ENCODE data around the gene PLXDC2. TPM values are rescaled to one million over a fixed set of nuclear protein-coding genes. Genes with fewer than 3 reads are reported as not detected.

PLXDC2 gene
- total RNA-seq, 2 donors from 2014 or later: not detected

DNA sequence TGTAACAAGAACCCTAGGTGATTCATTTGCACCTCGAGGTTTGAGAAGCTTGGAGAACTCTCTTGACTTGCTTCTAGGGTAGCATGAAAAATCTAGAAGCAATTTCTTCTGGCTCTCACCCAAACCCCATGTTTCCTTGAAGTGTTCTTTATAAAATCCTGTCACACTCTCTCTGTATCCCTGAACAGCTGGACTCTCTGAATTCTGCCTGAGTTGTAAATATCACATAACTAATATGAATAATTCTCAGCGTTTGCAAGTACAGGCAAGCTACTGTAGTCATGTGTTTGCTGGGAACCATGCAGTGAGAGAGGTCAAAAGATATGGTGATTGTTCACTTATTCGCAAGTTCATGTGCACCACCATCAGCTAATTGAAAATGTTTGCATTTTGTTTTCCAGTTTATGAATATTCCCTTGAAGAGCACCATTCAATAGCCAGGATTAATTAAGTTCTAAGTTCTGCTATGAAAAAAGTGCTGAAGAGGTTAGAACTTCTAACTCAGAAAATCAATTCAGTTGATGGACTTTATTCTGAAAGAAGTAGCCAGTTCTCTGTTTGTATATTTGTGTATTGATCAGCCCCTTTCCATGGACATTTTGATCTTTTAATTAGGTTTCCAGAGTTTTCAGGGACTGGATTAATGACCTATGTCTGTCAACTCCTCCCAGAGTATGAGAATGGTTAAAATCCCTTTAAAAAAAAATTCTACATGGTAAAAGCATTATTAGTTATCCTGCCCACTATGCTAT lies 243.0 kb downstream of the PLXDC2 start:
- Mint-ChIP-seq H3K36me3 (no peaks in the 10 kb centered on the region), H3K27ac (no peak overlapping the region), H3K9me3 (peaks cover 2 to 5% of the 10 kb centered on the region in 2 donors)
- DNase-seq (ENCODE audit: low spot score in 2 of 2) (no peak), ATAC-seq (no peak)

DNA sequence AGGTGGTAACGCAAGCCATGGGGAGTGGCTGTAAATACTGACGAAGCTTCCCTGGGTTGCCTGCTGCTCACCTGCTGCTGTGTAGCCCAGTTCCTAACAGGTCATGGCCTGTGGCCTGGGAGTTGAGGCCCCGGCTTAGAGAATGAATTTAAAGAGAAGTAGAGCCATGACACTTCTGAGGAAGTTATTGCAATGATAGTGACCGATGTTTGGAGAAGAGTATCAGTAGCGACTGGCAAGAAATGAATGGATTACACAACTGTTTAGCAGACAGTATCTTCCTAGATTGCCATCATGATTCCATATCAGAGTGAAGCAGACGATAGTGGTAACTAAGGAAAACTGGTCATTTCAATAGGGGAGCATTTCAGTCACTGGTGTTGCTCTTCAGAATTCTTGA lies 249.6 kb downstream of the PLXDC2 start:
- no peak for DNase-seq (ENCODE audit: low spot score in 2 of 2)
- no peak for ATAC-seq
- H3K36me3 Mint-ChIP-seq: no peaks in the 10 kb centered on the region
- H3K27ac Mint-ChIP-seq: no peak overlapping the region
- peaks cover 0 to 21% of the 10 kb centered on the region in 2 donors for H3K9me3 Mint-ChIP-seq

GRCh38 chr10:20073167-20073566 lies 256.9 kb downstream of the PLXDC2 start:
- ATAC-seq (no peak), DNase-seq (ENCODE audit: low spot score in 2 of 2) (no peak)
- no peak overlapping the region for H3K27ac Mint-ChIP-seq
- H3K9me3 Mint-ChIP-seq: peaks cover 14 to 23% of the 10 kb centered on the region in 2 donors
- H3K36me3 Mint-ChIP-seq: peaks cover 0 to 6% of the 10 kb centered on the region in 2 donors

GRCh38 chr10:20075713-20076112 lies 259.5 kb downstream of the PLXDC2 start:
- Mint-ChIP-seq H3K36me3 (peaks cover 5 to 6% of the 10 kb centered on the region in 2 donors), H3K27ac (no peak overlapping the region), H3K9me3 (peaks cover 26% of the 10 kb centered on the region in 2 donors)
- no peak for DNase-seq (ENCODE audit: low spot score in 2 of 2)
- ATAC-seq: no peak

DNA sequence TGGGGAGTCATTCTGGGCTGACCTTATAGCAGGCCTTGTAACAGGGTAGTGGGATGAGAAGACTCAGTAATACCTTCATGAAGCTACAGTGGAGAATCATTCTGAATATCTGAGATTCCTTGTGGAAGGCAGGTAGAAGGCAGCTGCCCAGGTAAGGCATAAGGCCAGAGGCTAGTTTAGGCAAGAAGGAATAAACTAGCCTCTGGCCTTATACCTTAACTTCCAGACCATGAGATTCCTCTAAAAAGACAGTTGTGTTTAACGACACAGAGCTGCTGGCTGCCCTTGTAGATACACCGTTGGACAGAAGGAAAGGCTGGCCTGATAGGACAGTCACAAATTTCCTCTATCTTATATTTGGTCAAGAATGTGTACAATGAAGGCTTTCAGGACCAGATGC lies 268.2 kb downstream of the PLXDC2 start:
- no peak for DNase-seq (ENCODE audit: low spot score in 2 of 2)
- H3K9me3 Mint-ChIP-seq: peaks cover 9 to 12% of the 10 kb centered on the region in 2 donors
- H3K36me3 Mint-ChIP-seq: peaks cover 0 to 1% of the 10 kb centered on the region in 2 donors
- ATAC-seq: no peak
- no peak overlapping the region for H3K27ac Mint-ChIP-seq

DNA sequence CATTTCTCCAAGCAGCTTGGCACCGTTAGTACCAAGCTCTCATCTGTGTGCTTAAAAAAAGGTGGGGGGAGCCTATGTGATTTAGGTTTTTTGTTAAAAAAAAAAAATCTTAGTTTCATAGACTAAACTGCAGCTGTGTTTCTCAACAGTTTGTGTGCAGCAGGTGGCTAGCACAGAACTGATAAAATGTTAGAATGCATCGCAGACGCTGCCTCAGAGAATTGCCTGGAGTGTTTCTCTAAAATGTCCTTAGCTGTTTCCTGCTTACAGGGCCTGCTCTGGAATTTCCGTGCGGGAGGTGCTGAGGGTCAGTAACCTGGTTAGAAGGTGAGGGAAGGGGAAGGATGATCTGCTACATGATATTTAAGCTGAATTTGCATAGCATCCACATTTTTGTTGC lies 268.9 kb downstream of the PLXDC2 start:
- no peaks in the 10 kb centered on the region for H3K36me3 Mint-ChIP-seq

DNA sequence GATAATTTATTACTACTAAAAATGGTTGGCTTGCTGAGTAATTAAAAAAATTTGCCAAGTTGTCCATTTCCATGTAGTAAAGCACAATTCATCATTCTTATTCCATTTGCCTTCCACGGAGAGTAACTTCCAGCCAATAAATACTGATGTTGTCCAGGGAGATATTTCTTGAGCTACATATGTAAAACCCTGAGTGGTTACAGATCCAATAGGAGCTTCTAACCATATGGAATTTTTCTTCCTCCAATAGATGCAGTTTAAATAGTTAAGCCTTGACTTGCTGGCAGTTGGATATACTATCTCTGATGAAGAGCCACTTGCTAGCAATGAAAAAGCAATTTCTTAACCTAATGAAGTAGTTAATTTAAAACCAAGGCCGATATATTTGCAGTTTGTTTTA lies 271.1 kb downstream of the PLXDC2 start:
- no peaks in the 10 kb centered on the region for H3K36me3 Mint-ChIP-seq
- H3K9me3 Mint-ChIP-seq: peaks cover 5 to 13% of the 10 kb centered on the region in 2 donors
- H3K27ac Mint-ChIP-seq: no peak overlapping the region
- DNase-seq (ENCODE audit: low spot score in 2 of 2) (no peak), ATAC-seq (no peak)

More for the DNA sequence above, 268.9 kb downstream of the PLXDC2 start:
- ATAC-seq: no peak
- DNase-seq (ENCODE audit: low spot score in 2 of 2): no peak
- no peak overlapping the region for H3K27ac Mint-ChIP-seq
- peaks cover 6 to 8% of the 10 kb centered on the region in 2 donors for H3K9me3 Mint-ChIP-seq

DNA sequence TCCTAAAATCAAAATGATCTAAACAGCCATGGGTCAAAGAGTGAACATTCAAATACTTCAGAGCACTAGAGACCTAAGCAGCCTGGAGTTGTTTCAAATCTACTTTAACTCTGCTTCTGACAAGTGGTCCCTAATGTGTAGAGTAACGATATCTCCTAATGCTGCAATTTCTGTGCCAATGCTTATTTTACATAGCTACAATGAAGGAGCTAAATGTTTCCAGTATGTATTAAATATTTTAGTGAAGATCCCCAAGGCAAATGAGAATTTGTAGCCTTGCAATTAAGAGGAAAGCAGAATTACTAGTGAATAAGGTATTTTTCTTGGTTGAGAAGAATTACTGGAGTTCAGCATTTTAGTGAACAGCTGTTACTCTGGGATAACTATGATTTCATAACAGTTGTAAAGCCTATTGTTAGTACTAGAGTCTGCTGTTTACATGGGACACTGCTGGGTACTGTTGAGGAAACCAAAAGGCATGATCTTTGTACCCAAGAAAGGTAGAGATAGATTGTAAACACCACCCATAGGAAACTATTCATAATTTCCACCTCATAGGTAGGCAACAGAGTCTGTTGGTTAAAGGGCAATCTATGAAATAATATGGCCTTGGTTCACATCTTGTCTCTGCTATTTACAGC lies 271.9 kb downstream of the PLXDC2 start:
- ATAC-seq (no peak), DNase-seq (ENCODE audit: low spot score in 2 of 2) (no peak)
- Mint-ChIP-seq H3K27ac (no peak overlapping the region), H3K9me3 (peaks cover 5 to 13% of the 10 kb centered on the region in 2 donors), H3K36me3 (no peaks in the 10 kb centered on the region)

GRCh38 chr10:20089879-20090278 lies 273.6 kb downstream of the PLXDC2 start:
- H3K9me3 Mint-ChIP-seq: peaks cover 5 to 13% of the 10 kb centered on the region in 2 donors

GRCh38 chr10:20090831-20091230 lies 274.6 kb downstream of the PLXDC2 start:
- ATAC-seq (no peak), DNase-seq (ENCODE audit: low spot score in 2 of 2) (no peak)
- Mint-ChIP-seq H3K9me3 (peaks cover 5 to 20% of the 10 kb centered on the region in 2 donors), H3K27ac (no peak overlapping the region), H3K36me3 (no peaks in the 10 kb centered on the region)

More at GRCh38 chr10:20089879-20090278, 273.6 kb downstream of the PLXDC2 start:
- ATAC-seq (no peak), DNase-seq (ENCODE audit: low spot score in 2 of 2) (no peak)
- Mint-ChIP-seq H3K27ac (no peak overlapping the region), H3K36me3 (no peaks in the 10 kb centered on the region)

- Mint-ChIP-seq H3K9me3 (peaks cover 5 to 23% of the 10 kb centered on the region in 2 donors), H3K36me3 (no peaks in the 10 kb centered on the region), H3K27ac (no peak overlapping the region)
- ATAC-seq: no peak
- no peak for DNase-seq (ENCODE audit: low spot score in 2 of 2)
These were observed 275.5 kb downstream of the PLXDC2 start for GRCh38 chr10:20091698-20092097.

DNA sequence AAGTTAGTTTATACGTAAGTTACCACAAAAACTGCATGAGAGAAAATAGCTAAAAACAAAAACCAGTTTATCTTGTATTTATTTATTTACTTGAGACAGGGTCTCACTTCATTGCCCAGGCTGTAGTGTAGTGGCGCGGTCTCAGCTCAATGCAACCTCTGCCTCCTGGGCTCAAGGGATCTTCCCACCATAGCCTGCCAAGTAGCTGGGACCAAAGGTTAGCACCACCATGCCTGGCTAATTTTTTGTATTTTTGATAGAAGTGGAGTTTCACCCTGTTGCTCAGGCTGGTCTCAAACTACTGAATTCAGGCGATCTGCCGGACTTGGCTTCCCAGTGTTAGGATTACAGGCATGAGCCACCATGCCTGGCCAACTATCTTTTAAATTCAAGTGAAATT lies 277.4 kb downstream of the PLXDC2 start:
- ATAC-seq (no peak), DNase-seq (ENCODE audit: low spot score in 2 of 2) (no peak)
- H3K27ac Mint-ChIP-seq: no peak overlapping the region
- H3K36me3 Mint-ChIP-seq: no peaks in the 10 kb centered on the region
- H3K9me3 Mint-ChIP-seq: peaks cover 5 to 23% of the 10 kb centered on the region in 2 donors

GRCh38 chr10:20094226-20094976 lies 278.2 kb downstream of the PLXDC2 start:
- no peak for ATAC-seq
- Mint-ChIP-seq H3K36me3 (no peaks in the 10 kb centered on the region), H3K27ac (no peak overlapping the region), H3K9me3 (peaks cover 5 to 20% of the 10 kb centered on the region in 2 donors)
- DNase-seq (ENCODE audit: low spot score in 2 of 2): no peak

DNA sequence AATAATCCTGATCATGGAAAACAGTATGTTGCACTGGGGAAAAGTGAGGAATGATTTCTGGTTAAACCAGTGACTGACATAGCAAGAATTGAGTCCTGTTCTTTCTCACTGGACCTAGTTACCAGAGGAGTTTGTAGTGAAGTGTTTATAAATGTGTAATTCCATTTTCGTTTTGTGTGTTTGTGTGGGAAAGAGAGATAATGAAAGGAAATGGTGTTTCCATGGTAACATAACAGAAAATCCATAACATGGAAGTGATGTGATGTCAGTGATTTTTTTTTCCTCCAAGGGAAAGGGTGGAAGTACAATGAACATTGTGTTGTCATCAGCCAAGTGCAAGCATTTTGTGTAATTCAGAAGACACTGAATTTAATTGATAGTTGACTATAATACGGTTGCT lies 283.9 kb downstream of the PLXDC2 start:
- Mint-ChIP-seq H3K9me3 (peaks cover 16 to 22% of the 10 kb centered on the region in 2 donors), H3K27ac (no peak overlapping the region), H3K36me3 (no peaks in the 10 kb centered on the region)
- no peak for DNase-seq (ENCODE audit: low spot score in 2 of 2)
- no peak for ATAC-seq

GRCh38 chr10:20105236-20105635 lies 289.0 kb downstream of the PLXDC2 start:
- ATAC-seq (no peak), DNase-seq (ENCODE audit: low spot score in 2 of 2) (no peak)
- H3K36me3 Mint-ChIP-seq: no peaks in the 10 kb centered on the region
- H3K9me3 Mint-ChIP-seq: peaks cover 13 to 16% of the 10 kb centered on the region in 2 donors
- H3K27ac Mint-ChIP-seq: no peak overlapping the region

GRCh38 chr10:20105931-20106330 lies 289.7 kb downstream of the PLXDC2 start:
- peaks cover 13 to 16% of the 10 kb centered on the region in 2 donors for H3K9me3 Mint-ChIP-seq
- DNase-seq (ENCODE audit: low spot score in 2 of 2) (no peak), ATAC-seq (no peak)
- no peaks in the 10 kb centered on the region for H3K36me3 Mint-ChIP-seq
- no peak overlapping the region for H3K27ac Mint-ChIP-seq

DNA sequence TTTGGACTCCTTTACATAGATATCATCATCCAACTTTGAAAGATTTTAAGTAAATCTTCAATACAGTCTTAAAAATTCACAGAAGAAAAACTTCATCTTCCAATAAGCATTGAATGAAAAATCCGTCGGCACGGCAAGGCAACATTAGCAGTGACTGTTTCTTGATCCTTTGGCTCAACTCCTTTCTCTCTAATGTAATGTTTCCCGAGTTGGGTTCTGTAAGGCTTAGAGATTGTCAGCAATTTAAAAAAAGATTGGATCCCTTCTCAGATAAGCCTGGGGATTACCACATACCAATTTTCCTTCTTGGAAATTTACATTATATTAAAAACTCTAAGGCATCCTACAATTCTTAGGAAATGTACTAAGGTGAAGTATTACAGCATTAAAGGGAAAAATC lies 291.8 kb downstream of the PLXDC2 start:
- no peak overlapping the region for H3K27ac Mint-ChIP-seq
- H3K9me3 Mint-ChIP-seq: peaks cover 7 to 8% of the 10 kb centered on the region in 2 donors
- ATAC-seq: no peak
- H3K36me3 Mint-ChIP-seq: no peaks in the 10 kb centered on the region
- no peak for DNase-seq (ENCODE audit: low spot score in 2 of 2)
